Erythroblast (primary cell): ENCODE data around the gene MOCS2.

Experiments used
- GATA1 ChIP-seq: IDR thresholded peaks from 2 replicates; pipeline ENCODE4 v1.6.1; 2011; ENCODE audit warnings: low read depth, mild to moderate bottlenecking, control low read depth, low read length, moderate library complexity
- POLR2A ChIP-seq: IDR thresholded peaks from 2 replicates; pipeline ENCODE4 v1.6.1; 2011; ENCODE audit warnings: mild to moderate bottlenecking, low read length

DNA sequence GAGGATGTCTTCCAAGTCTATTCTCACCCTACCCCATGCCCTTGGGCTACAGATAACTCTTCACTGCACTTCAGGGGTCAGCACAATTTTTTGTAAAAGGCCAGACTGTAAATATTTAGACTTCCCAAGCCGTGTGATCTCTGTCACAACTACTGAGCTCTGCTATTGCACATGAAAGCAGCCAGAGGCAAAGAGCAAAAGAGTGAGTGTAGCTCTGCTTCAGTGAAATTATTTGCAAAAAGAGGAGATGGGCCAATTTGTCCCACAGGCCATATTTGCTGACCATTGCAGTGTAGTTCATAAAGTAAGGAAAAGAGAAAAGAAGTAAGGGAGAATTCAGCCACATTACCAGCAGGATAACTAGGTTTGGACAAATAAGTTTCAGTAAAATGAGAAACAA lies 7.0 kb upstream of the MOCS2 start:
- TF ChIP-seq POLR2A (no peak), GATA1 (no peak)
